Fibroblast of skin of back (primary cell): ENCODE results near the gene SNX3. TPM values are rescaled to one million over a fixed set of nuclear protein-coding genes. Genes with fewer than 3 reads are reported as not detected.
"Not testable (repeated sequence)": the region's sequence is repeated elsewhere in the genome, so short reads cannot be mapped to it uniquely, and the experiment has no call there.

Source experiments
- DNase-seq: peaks from one replicate; pipeline ENCODE4 v3.0.0-alpha.2; 2013
- polyA plus RNA-seq, 2 experiments: library from polyadenylated mRNA; unstranded; fragments of 120-200 nt; gene quantifications; one replicate each; pipeline ENCODE4 v1.2.1, GENCODE V29; 2013; ENCODE audit not compliant: insufficient read length in 2 of 2

The SNX3 gene
- polyA plus RNA-seq (2013, experiment 1 of 2; ENCODE audit: insufficient read length), result 218 TPM
- 218 TPM for polyA plus RNA-seq (2013, experiment 2 of 2; ENCODE audit: insufficient read length)

- peak; percentile 97 for DNase-seq
These were observed at the start of gene SNX3 for GRCh38 chr6:108260809-108261569. Gene SNX3 (minus strand): TSS chr6:108261040. CDS start chr6:108260921, 119 bp downstream.

- DNase-seq, result no peak
These were observed 49.0 kb upstream of the SNX3 start for GRCh38 chr6:108309844-108310243.

- DNase-seq, result not testable (repeated sequence)
These were observed 47.8 kb upstream of the SNX3 start for GRCh38 chr6:108308641-108309040.

- DNase-seq, result no peak
These were observed 43.8 kb upstream of the SNX3 start for GRCh38 chr6:108304646-108305045.

DNA sequence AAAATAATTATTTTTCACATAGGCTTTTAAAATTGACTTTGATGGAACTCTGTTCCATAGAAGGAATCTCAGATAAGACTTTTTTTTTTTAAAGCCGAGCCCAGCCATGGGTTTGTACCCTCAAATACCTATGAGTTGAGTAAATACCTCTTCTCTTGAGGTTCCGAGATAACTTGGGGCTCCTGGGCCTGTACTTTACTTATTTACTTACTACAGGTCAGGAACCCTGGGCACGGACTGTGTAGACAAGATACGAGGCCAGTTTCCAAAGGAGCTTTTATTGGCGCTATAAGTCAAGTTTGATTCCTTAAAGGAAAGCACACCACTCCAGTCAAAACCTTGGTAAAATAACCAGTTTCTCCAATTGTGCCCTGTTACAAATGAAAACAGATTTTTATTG is 41.5 kb upstream of the SNX3 start:
- DNase-seq, result no peak

GRCh38 chr6:108295676-108296075 is 34.8 kb upstream of the SNX3 start:
- no peak for DNase-seq

- peak; percentile 90 for DNase-seq
These were observed 34.1 kb upstream of the SNX3 start, which contains the start of gene AFG1L for GRCh38 chr6:108294727-108295625. Gene AFG1L (plus strand): TSS chr6:108295054. CDS start chr6:108295080, 26 bp downstream.

GRCh38 chr6:108294297-108294726 is 33.5 kb upstream of the SNX3 start:
- no peak for DNase-seq

GRCh38 chr6:108293527-108294296 is 32.9 kb upstream of the SNX3 start:
- no peak for DNase-seq

GRCh38 chr6:108292561-108292960 is 31.7 kb upstream of the SNX3 start:
- DNase-seq, result not testable (repeated sequence)

DNA sequence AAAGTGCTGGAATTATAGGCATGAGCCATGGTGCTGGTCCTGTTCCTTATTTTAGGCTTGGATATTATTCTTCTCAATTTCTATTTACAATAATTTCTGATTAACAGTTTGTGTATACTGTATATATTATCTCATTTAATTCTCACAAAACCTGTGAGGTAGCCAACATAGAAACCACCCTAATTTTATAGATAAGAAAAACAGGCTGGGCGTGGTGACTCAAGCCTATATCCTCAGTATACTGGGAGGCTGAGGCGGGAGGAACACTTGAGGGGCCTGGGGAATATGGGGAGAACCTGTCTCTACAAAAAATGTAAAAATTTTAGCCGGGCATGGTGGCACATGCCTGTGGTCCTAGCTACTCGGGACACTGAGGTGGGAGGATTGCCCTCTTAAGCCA is 30.3 kb upstream of the SNX3 start:
- no peak for DNase-seq

DNA sequence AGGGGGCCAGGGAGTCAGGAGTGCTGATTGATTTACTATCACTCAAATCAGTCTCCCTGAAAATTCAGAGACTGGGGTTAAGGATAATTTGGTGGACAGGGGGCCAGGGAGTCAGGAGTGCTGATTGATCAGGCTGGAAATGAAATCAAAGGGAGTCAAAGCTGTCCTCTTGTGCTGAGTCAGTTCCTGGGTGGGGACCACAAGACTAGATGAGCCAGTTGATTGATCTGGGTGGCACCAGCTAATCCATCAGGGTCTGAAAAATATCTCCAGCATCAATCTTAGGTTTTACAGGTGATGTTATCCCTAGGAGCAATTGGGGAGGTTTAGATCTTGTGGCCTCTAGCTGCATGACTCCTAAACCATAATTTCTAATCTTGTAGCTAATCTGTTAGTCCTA is 27.9 kb upstream of the SNX3 start:
- DNase-seq, result no peak

- DNase-seq, result no peak
These were observed 26.5 kb upstream of the SNX3 start for GRCh38 chr6:108287373-108287772.

GRCh38 chr6:108286366-108286765 is 25.5 kb upstream of the SNX3 start:
- no peak for DNase-seq

DNA sequence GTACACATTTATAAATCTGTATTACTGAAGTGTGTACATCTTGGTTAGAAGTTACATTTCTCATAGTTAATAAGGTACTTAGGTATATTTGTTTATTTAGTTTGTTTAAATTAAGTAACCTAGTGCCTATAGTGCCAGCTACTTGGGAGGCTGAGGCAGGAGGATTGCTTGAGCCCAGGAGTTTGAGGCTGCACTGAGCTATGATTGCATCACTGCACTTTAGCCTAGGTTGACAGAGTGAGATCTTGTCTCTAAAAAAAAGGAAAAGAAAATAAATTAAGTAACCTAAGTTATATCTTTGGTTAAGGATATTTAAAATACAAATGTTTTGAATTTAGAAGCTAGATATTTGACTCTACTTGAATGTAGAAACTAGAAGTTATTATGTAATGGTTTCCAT is 24.5 kb upstream of the SNX3 start:
- no peak for DNase-seq

DNA sequence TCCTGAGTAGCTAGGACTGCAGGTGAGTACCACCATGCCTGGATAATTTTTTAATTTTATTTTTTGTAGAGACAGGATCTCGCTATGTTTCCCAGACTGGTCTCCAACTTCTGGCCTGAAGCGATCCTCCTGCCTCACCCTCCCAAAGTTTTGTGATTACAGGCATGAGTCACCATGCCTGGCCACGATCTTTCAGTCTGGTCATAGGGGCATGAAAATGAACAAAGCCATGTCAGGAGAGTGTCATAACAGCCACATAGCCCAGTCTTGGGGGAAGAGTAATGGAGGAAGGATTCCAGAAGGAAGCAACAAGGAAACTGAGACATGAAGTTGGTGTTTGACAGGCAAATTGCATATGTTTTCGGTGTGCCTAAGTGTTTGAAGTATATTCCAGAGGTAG is 17.0 kb upstream of the SNX3 start:
- DNase-seq, result peak; percentile 7

DNA sequence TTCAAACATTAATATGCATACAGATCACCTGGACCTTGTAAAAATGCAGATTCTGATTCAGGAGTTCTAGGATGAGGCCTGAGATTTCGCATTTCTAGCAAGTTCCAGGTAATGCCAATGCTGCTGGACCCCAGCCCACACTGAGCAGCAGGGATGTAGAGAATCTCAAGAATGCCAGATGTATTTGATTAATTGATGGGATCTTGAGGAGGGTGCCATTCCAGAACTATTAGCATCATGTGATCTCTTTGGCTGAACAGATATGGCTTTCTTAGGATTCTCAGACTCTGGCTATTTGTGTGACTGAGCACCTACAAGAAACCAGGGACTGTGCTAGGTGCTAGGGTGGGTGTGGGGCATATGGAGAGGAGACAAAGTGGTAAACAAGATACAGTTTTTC is 16.5 kb upstream of the SNX3 start:
- DNase-seq, result no peak

DNA sequence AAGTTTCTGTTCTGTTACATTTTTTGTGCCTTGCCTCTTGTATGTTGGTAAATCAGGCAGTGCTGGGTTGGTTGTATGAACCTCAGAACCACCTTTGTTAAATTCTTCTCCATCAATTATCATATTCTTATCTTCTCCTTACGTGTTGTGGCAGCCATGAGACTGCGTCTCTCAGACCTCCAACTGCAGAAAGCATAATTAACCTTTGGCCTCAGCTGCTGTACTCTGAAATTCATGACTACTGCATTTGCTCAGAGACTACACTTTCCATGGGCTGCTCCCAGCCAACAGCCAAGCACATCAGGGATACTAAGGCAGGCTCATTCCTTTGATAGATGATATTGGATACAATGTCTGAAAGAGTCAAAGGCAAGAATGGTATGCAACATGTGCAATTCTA is 15.1 kb upstream of the SNX3 start:
- DNase-seq, result no peak

DNA sequence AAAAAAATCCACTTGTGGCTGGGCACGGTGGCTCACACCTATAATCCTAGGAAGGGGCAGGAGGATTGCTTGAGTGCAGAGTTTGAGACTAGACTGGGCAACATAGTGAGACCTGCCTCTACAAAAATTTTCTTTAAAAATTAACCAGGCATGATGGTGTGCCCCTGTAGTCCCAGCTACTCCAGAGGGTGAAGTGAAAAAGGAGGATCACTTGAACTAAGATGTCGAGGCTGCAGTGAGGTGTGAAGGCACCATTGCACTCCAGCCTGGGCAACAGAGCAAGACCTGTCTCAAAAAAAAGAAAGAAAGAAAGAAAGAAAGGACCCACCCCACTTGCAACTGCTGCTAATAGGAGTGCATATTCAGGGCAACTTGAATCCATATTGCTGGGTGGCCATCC is 13.7 kb upstream of the SNX3 start:
- no peak for DNase-seq

GRCh38 chr6:108269955-108270354 is 9.1 kb upstream of the SNX3 start:
- not testable (repeated sequence) for DNase-seq

GRCh38 chr6:108268845-108269244 is 8.0 kb upstream of the SNX3 start:
- no peak for DNase-seq

- no peak for DNase-seq
These were observed 2.5 kb upstream of the SNX3 start for GRCh38 chr6:108263371-108263770.
